Activated CD8-positive, alpha-beta memory T cell treated with anti-CD3 and anti-CD28 coated beads, Interleukin-2, amount 50 U/mL, for 24 hours (primary cell): ENCODE measurements around the gene HLA-G.
A peak's percentile ranks its signal among the peaks of the same experiment; 100 is the strongest.
"Not testable (repeated sequence)": the region's sequence is repeated elsewhere in the genome, so short reads cannot be mapped to it uniquely, and the experiment has no call there.

Experiments used
- DNase-seq: peaks from one replicate; pipeline ENCODE4 v3.0.0-alpha.2; 2020; ENCODE audit errors: extremely low read depth

Gene HLA-G

DNA sequence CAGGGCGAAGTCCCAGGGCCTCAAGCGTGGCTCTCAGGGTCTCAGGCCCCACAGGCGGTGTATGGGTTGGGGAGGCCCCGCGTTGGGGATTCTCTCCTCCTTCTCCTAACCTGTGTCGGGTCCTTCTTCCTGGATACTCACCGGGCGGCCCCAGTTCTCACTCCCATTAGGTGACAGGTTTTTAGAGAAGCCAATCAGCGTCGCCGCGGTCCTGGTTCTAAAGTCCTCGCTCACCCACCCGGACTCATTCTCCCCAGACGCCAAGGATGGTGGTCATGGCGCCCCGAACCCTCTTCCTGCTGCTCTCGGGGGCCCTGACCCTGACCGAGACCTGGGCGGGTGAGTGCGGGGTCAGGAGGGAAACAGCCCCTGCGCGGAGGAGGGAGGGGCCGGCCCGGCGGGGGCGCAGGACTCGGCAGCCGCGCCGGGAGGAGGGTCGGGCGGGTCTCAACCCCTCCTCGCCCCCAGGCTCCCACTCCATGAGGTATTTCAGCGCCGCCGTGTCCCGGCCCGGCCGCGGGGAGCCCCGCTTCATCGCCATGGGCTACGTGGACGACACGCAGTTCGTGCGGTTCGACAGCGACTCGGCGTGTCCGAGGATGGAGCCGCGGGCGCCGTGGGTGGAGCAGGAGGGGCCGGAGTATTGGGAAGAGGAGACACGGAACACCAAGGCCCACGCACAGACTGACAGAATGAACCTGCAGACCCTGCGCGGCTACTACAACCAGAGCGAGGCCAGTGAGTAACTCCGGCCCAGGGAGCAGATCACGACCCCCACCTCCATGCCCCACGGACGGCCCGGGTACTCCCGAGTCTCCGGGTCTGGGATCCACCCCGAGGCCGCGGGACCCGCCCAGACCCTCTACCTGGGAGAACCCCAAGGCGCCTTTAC is at the start of gene HLA-G:
TSS of gene HLA-G (plus strand) at position 247 of the 892 bp plus-strand sequence. CDS start at position 267, 20 bp downstream.
- no peak for DNase-seq

DNA sequence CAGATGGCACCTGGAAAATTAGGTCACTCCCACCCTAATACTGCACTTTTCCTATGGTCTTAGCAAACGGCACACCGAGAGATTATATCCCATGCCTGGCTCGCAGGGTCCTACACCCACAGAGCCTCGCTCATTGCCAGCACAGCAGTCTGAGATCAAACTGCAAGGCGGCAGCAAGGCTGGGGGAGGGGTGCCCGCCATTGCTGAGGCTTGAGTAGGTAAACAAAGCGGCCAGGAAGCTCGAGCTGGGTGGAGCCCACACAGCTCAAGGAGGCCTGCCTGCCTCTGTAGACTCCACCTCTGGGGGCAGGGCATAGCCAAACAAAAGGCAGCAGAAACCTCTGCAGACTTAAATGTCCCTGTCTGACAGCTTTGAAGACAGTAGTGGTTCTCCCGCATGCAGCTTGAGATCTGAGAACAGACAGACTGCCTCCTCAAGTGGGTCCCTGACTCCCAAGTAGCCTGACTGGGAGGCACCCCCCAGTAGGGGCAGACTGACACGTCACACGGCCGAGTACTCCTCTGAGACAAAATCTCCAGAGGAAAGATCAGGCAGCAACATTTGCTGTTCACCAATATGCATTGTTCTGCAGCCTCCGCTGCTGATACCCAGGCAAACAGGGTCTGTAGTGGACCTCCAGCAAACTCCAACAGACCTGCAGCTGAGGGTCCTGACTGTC is 47.5 kb upstream of the HLA-G start:
- not testable (repeated sequence) for DNase-seq

DNA sequence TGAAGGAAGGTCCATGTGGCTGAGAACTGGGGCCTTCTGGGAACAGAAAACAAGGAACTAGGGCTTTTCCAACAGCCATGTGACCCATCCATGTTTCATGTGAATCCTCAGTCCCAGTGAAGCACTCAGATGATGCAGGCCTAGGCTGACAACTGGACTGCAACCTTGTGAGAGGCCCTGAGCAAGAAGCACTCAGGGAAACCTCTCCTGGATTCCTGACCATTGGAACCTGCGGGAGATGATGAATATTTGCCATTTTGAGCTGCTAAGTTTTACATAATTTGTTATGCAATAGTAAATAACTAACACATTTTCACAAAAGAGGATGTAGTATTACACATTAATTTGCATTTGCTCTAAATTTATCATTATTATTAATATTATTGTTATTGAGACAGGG is 38.4 kb upstream of the HLA-G start:
- no peak for DNase-seq

DNA sequence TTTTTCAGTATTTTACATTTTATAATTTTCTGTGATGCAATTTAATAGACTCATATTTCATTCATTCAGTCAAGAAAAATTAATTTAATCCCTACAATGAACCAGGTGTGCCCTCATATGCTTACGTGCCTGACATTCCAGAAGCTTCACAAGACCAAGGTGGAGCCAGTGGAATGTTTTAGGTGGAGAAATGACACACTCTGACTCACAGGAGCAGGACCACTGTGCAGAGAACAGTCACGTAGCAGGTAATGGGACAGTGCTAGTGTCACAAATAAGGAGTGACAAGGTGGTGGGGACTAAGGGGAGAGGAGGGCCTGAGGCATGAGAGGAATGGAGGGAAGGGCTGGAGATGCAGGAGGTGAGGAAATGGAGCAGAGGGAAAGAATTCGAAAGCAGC is 37.0 kb upstream of the HLA-G start:
- DNase-seq: no peak

DNA sequence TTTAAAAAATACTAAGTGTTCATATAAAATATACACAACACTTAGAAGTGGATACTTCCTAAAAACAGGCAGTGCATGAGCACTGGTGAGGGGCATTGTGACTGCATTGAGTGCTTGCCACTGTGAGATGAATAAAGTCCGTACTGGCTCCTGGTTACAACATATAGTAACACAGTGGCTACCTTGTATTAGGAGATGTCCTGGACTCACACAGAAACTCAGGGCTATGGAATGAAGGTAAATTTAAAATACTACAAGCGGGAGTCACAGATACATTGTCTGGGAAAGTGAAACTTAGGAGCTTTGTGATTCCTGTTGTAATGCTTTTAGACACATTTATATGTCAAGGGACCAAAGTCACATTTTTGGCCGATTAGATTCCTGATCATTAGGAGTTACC is 36.5 kb upstream of the HLA-G start:
- no peak for DNase-seq

DNA sequence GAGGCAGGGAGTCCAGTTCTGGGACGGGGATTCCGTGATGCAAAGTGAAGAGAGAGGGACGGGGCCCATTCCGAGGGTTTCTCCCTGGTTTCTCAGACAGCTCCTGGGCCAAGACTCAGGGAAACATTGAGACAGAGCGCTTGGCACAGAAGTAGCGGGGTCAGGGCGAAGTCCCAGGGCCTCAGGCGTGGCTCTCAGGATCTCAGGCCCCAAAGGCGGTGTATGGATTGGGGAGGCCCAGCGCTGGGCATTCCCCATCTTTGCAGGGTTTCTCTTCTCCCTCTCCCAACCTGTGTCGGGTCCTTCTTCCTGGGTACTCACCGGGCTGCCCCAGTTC is 35.9 kb upstream of the HLA-G start:
- no peak for DNase-seq

DNA sequence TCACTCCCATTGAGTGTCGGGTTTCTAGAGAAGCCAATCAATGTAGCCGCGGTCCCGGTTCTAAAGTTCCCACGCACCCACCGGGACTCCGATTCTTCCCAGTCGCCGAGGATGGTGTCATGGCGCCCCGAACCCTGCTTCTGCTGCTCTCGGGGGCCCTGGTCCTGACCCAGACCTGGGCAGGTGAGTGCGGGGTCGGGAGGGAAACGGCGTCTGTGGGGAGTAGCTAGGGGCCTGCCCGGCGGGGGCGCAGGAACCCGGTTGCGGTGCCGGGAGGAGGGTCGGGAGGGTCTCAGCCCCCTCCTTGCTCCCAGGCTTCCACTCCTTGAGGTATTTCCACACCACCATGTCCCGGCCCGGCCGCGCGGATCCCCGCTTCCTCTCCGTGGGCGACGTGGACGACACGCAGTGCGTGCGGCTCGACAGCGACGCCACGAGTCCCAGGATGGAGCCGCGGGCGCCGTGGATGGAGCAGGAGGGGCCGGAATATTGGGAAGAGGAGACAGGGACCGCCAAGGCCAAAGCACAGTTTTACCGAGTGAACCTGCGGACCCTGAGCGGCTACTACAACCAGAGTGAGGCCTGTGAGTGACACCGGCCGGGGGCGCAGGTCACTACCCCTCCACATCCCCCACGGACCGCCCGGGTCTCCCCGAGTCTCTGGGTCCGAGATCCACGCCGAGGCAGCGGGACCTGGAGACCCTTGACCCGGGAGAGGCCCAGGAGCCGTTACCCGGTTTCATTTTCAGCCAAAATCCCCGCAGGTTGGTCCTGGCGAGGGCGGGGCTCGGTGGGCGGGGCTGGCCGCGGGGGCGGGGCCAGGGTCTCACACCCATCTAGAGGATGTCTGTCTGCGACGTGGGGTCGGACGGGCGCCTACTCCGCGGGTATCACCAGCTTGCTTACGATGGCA is 35.2 kb upstream of the HLA-G start:
- DNase-seq: peak; percentile 12

DNA sequence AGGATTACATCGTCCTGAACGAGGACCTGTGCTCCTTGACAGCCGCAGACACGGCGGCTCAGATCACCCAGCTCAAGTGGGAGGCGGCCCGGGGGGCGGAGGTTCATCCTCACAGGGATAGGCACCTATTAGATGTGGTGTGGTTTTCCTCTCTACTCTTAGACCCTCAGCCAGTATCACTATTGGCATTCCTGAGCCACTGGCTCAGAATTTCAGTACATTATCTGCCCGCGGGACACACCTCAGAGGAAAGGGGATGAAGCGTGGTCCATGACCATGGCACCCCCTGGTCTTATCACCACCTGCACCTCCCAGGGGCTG is 34.6 kb upstream of the HLA-G start:
- DNase-seq: no peak

DNA sequence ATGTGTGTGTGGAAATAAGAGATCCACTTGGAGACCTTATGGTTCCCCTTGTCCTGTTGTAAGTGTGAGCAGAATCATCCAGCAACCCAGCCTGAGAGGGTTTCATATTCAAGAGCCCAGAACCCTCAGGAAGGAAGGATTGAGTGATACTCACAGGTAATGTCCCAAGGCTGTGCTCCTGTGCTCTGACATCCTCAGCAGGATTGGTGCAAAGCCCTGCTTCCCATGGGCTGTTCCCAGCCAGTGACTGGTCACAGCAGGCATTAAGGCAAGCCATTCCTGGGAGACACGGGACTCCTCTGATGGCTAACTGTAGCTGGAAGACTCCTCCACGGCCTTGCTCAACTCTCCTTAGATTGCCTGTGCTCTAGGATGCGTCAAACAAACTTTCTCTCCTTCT is 33.8 kb upstream of the HLA-G start:
- DNase-seq: no peak

DNA sequence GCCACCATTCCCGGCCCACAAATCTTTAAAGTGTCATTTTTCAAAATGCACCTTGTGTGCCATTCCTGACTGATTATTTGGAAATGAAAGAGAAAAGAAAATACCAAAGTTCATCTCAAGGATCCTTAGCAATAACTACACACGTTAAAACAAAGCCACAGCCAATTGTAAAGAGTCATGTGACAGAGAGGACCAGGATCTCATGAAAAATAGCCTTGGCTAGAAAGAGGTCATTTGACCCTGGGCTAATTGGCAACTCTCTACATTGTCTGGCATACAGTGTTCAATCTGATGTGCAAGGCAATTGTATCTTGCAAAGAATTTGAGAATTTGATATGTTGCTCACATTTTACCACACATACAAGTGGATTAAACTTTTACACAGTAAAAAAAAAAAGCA is 31.6 kb upstream of the HLA-G start:
- DNase-seq: no peak

DNA sequence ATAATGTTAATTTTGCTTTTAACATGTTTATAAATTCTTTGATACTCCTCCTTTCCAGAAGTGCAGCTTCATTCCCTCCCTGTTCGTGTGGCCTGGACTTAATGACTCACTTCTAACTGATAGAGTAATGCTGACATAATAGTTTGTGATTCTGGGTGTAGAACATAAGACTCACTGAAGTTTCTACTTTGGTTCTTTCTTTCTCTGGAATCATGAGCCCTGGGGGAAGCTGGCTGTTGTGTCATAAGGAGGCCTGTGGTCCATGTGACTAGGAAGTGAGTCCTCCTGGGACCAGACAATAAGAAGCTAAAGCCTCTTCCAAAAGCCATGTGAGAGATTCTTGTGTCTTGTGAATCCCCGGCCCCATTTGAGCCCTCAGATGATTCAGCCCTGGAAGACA is 30.5 kb upstream of the HLA-G start:
- no peak for DNase-seq

DNA sequence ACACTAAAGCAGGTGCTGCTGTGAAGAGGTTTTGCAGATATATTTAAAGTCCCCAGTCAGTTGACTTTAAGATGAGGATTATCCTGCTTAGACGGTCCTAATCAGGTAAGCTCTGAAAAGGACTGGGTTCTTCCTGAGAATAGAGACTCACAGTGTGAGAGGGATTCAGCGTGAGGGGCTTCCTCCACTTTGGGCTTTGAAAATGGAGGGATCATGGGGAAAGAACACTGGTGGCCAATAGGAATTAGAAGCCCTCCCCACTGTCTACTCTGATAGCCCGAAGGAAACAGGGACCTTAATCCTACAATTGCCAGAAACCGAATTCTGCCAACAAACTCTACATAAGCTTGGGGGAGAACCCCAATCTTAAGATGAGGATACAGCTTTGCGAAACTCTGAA is 29.7 kb upstream of the HLA-G start:
- DNase-seq: no peak

DNA sequence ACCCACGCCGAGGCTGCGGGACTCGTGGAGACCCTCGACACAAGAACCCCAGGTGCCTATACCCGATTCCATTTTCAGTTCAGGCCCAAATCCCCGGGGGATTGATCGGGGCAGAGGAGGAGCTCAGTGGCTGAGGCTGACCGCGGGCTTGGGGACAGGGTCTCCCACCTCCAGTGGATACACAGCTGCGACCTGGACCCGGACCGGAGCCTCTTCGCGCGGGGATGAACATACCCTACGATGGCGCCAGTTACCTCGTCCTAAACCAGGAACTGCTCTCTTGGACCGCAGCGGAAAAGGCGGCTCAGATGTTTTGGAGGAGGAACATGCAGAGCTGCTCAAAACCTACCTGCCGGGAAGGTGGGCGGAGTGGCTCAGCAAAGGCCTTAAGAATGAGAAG is 27.4 kb upstream of the HLA-G start:
- DNase-seq: no peak

DNA sequence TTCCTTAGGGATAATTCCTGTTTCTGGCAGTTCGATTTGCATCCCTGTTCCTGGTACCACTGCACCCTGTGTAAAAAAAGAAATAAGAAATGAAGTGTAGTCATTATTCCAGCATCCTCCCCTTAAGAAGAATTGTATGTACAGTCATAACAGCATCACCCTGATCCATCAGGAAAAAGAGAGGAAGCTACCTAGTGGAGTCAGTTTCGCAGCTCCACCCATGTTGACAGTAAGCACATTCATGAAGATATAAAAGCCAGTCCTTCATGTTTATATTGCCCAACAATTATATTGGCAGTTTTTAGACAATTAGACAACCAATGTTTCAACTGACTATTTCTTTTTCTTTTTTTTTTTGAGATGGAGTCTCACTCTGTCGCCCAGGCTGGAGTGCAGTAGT is 21.2 kb upstream of the HLA-G start:
- no peak for DNase-seq

DNA sequence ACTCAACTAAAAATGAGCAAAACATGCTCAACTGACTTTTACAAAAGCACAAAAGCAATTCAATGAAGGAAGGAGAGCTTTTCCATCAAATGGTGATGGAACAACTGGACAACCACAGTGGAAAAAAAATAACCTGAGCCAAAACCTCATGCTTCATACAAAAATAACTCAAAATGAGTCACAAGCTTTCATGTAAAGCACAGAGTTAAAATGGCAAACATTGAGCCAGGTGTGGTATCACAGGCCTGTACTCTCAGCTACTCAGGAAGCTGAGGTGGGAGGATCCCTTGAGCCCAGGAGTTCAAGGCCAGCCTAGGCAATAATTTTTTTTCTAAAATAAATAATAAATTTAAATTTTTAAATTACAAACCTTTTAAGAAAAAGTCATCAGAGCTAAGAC is 18.4 kb upstream of the HLA-G start:
- DNase-seq: no peak

DNA sequence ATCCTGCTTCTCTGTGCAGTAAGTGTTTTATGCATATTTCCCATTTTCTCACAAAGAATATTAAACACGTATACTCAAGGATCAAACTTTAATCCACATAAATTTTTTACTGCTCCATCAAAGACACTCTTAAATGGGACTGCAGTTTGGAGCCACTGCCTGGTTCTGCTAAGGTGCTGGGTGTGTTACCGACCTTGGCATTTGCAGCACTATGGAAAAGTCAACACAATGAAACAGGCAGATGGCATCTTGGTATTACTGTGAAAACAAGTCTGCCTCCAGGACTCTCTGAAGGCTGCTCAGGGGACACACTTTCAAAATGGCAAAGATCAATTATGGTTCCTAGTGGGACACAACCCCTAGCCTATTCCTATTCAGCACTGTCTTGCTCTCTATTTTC is 17.3 kb upstream of the HLA-G start:
- DNase-seq: no peak

DNA sequence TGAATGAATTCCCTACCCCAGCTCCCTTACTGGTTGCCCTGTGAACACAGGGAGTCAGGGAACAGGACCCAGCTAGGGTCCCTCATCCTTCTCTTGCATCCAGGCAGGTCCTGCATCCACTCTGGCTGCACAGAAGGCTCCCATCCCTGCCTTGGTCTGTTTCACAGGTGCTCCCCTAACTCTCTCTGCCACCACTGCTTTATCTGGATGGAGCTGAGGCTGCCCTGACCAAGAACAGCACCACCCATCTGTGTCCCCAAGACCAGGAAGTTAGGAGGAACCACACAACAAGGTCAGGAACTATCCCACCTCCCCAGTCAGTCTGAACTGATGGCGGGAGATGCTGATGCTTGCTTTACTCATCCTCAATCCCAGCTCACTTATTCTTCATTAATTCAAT is 16.2 kb upstream of the HLA-G start:
- DNase-seq: no peak

DNA sequence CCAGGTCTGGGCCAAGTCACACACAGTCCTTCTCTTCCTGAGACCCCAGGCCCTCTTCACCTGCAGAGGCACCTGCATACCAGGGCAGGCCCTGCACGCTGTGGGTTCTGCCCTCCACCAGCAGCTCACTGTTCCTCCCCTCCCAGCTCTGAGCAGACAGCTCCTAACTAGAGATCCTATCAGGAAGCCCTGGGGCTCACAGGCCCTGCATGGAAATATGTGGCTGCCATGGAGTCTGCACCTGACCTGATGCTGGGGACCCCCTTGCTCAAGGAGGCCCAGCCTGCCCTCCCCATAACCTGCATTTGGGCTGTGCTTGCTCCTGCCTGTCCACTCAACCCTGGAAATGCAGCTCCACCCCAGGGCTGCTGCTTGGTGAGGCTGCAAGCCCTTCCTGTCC is 14.6 kb upstream of the HLA-G start:
- DNase-seq: no peak

DNA sequence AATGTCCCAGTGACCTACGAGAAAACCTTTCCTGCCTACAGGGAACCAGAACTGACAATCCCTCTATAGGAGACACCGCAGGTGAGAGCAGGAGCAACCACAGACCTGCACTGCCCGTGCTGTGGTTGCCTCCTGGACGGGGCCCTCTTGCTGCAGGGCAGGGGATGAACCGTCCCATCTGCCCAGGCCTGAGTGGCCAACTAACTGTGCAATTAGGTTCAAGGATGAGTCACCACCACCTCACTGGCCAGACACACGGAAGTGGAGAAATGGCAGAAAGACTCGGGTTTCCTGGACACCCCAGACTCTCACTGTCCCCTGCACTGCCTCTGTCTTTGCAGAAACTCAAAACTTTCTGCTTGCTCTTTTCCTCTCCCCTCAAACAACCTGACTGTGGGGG is 13.8 kb upstream of the HLA-G start:
- no peak for DNase-seq

DNA sequence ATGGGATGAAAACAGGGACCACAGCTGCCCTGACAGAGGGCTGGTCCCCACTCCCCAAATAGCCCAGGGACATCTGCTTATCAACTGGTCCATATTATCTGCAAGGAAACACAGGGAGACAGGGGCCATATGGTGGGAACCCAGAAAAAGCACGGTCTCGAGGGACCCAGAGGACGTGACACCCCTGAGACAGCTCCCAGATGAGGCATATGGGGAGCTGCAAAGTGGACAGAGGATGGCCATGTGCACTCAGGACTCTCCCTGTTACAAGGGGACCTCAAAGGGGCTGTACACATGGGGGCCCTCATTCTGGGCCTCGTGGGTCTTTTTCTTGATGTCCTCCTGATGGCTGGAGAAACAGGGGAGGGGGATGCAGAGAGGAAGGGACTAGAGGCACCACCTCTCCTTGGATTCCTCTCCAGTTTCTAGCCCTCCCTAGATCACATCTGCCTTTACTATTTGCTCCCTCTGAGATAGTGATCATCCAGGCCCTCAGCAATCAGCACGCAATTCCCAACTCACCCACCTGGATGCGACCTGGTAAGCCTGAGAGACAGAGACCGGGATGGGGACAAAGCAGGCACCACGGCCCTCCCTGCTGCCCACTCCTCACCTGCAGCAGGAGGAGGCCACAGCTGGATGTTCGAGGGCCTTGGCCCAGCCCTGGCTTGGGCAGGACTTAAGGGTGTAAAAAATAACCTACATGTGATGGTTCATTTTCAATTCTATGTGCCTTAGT is 13.1 kb upstream of the HLA-G start:
- no peak for DNase-seq

DNA sequence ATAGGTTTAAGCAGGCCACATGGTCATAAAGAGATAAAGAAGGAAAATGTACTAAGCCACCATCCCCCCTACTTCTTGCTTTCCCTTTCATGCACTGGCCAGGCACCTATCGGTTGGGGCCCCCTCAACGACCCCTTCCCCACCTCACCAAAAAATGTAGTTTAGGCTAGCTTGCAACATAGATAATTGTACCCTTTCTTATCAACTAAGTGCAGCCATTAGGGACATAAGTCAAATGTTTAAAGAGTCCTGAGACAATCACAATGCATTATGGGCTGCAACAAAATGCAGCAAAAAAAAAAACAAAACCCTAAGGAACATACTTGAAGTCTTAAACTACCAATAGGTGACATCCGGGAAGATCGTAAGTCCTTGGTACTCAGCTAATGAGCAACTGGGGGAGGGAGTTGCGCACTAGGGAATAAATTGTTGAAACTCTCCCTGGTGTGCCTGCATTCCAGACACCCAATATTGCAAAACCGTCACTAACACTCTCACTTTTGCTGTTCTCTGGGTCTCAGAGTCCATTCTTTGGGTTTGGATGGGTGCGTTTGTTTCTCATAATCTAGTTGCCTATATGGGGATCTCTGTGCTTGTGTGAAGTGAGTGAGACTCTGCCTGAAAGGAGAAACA is 12.4 kb upstream of the HLA-G start:
- DNase-seq: no peak
